B cell (primary cell): ENCODE data around the gene SMOC1.

Source experiments
- CTCF ChIP-seq: fragments of 200-600 bp; IDR thresholded peaks from one replicate; pipeline ENCODE4 v1.8.0; 2022; ENCODE audit warnings: antibody characterized with exemption, mild to moderate bottlenecking
- EZH2 ChIP-seq: IDR thresholded peaks from 2 replicates; pipeline ENCODE4 v1.6.1; 2012; ENCODE audit warnings: borderline replicate concordance, low read depth, mild to moderate bottlenecking, moderate library complexity, low read length; ENCODE audit not compliant: insufficient read depth, poor library complexity, severe bottlenecking

- TF ChIP-seq CTCF (no peak), EZH2 (no peak)
These were observed 121.4 kb downstream of the SMOC1 start for GRCh38 chr14:70000601-70001000.
